Measurements from ENCODE around the gene RS1.

Gene RS1

DNA sequence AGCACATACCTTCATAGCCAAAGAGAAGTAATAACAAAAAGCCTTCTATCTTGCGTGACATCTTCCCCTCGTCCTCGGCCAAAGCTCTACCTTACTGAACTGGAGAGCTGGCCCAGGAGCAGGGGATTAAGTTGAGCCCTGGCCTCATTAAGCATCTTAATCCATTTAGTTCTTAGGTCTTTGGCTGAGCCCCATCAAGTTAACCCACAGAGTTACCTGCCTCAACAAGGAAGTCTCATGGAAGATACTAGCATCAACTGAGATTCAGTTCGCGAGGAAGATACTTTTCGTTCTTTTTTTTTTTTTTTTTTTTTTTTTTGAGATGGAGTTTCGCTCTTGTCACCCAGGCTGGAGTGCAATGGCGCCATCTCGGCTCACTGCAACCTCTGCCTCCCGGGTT lies at the start of gene RS1:
Gene RS1 (minus strand): TSS at position 101 of the 400 bp plus-strand sequence. CDS start 40 bp downstream, at position 61.
- no peak for DNase-seq (ENCODE audit: low read depth in 2 of 2)

- no peak for DNase-seq (ENCODE audit: low read depth in 2 of 2)
Measured at GRCh38 chrX:18719852-18720251, 47.9 kb upstream of the RS1 start.

- no peak for DNase-seq (ENCODE audit: low read depth in 2 of 2)
Measured at GRCh38 chrX:18714910-18715309, 43.0 kb upstream of the RS1 start.

DNA sequence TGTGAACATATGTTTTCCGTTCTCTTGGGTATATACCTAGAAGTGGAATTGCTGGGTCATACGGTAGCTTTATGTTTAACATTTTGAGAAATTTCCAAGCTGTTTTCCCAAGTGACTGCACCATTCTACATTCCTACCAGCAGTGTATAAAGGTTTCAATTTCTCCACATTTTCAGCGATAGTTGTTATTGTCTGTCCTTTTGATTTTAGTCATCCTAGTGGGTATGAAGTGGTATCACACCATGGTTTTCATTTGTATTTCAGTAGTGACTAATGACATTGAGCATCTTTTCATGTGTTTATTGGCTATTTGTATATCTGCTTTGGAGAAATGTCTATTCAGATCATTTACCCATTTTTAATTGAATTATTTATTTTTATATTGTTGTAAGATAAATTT lies 37.9 kb upstream of the RS1 start:
- no peak for DNase-seq (ENCODE audit: low read depth in 2 of 2)

GRCh38 chrX:18707426-18708049 lies 35.6 kb upstream of the RS1 start, which contains the start of gene PPEF1:
Gene PPEF1, plus strand, starts transcription at chrX:18707645. Its CDS starts 136 bp downstream, at chrX:18707781.
- DNase-seq (ENCODE audit: low read depth in 2 of 2): no peak

GRCh38 chrX:18702362-18703195 lies 30.7 kb upstream of the RS1 start:
- no peak for DNase-seq (ENCODE audit: low read depth in 2 of 2)

GRCh38 chrX:18701621-18702361 lies 29.9 kb upstream of the RS1 start:
- no peak for DNase-seq (ENCODE audit: low read depth in 2 of 2)

DNA sequence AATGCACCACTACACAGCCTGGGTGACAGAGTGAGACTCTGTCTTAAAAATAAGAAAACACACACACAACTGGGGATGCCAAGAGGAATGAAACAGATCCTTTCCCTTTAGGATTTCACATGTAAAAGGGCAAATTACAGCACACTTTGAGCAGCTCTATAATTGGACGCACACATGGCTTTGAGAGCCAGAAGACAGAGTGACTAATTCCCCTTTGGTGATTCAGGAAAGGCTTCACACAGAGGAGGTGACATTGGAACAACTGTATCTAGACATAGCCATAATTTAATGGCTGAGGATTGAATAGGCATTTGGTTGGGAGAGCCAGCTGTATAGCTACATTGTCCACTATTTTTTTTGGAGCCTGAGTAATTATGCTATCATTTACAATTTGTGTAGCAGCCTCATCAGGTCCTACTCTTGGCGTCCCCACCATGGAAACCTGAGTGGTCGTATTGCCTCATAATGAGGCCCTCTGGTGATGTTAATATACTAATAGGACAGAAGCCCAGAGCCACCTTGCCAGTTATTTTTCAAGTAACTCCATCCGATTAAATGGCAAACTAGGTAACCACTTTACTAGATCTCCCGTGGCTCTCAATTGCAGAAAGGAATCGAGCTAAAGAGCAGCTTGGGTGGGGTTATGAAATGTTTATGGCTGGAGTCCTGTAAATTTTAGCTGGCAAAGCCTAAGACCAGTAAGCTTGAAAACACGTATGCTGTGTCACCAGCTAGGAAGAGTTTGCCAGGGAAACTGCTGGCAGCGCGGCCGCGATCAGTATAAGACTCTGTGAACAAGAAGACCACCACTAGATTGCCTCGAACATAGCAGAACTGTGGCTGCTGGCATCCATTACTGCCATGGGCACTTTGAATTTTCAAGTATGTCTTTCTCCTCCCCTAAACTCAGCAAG lies 27.1 kb upstream of the RS1 start:
- no peak for DNase-seq (ENCODE audit: low read depth in 2 of 2)

DNA sequence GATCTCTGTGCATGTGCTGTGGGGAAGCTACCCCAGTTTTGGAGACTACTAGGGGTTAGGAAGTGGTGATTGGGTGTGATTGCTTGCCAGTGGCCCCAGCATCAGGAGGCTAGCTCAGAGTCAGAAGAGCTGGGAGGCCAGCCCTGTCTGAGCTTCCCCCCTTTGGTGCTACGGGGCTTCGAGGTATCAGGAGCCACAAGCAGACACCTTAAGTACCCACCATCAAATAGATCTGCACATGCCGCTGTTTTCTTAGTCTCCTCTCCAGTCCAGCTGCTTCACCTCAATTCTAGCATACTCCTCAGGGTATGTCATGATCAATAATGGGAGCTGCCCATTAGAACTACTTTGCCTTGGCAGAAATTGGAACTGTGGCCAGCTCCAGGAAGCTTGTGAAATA lies 24.7 kb upstream of the RS1 start:
- DNase-seq (ENCODE audit: low read depth in 2 of 2): no peak

GRCh38 chrX:18692541-18692940 lies 20.6 kb upstream of the RS1 start:
- no peak for DNase-seq (ENCODE audit: low read depth in 2 of 2)

GRCh38 chrX:18691431-18691830 lies 19.5 kb upstream of the RS1 start:
- DNase-seq (ENCODE audit: low read depth in 2 of 2): no peak

DNA sequence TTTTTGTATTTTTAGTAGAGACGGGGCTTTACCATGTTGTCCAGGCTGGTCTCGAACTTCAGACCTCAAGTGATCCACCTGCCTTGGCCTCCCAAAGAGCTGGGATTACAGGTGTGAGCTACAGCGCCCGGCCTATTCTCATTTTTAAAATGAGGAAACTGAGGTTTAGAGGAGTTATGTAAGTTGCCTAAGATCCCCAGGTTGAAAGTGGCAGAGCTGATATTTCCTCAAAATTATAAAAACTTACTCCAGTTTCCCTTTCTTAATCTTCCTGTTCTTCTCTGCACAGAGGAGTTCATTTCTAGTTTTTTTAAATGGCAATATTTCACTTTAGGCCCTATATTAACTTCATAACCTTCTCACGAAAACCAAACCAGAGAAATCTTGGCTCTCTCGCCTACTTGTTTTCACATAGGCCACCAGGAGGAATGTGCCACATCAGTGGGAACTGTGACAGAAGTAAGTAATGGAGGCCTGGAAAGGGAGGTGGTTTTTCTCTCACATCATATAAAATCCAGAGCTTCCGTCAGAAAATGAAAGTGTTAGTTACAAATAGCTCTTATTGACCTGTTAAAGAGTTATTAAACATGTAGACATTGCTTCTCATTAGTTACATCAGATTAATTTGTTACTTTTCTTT lies 16.1 kb upstream of the RS1 start:
- DNase-seq (ENCODE audit: low read depth in 2 of 2): no peak

DNA sequence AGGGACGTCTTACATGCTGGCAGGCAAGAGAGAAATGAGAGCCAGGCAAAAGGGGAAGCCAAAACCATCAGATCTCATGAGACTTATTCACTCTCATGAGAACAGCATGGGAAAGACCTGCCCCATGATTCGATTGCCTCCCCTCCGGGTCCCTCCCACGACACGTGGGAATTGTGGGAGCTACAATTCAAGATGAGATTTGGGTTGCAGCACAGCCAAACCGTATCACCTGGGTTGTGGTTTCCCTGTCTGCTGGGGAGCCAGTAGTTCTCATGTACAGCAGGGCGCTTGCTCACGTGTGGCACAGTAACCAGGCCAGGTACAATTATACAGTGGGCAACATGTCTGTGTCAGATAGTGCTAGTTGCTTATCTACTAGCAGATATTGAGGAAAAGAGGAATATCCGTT lies 11.1 kb upstream of the RS1 start:
- DNase-seq (ENCODE audit: low read depth in 2 of 2): no peak

- no peak for DNase-seq (ENCODE audit: low read depth in 2 of 2)
Measured at GRCh38 chrX:18681996-18682395, 10.1 kb upstream of the RS1 start.

DNA sequence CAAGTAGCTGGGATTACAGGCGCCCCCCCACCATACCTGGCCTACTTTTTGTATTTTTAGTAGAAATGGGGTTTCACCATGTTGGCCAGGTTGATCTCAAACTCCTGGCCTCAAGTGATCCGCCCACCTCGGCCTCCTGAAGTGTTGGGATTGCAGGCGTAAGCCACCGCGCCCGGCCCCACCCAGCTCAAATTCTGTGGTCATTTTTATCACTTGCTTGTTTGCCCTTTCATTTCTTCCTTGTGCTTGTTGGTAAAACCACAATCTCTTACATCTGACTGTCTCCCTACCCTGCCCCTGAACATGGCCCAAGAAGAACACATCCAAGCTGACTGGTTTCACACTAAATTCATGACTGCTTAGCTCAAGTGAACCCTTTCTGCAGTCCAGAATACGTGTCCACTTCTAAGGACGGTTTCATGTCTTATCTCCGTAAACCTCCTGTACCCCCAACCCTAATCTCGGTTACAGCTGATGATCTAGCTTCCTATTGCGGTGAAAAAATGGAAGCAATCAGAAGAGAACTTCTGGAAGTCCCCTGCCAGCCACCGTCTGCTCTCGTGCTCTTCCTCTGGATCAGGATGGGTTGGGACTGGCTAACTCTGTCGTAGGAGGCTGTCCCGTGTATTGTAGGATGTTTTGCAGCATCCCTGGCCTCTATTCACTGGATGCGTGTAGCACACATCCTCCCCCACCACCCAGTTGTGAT lies 5.4 kb upstream of the RS1 start:
- DNase-seq (ENCODE audit: low read depth in 2 of 2): no peak

- no peak for DNase-seq (ENCODE audit: low read depth in 2 of 2)
Measured at GRCh38 chrX:18676470-18676869, 4.6 kb upstream of the RS1 start.

GRCh38 chrX:18676050-18676449 lies 4.1 kb upstream of the RS1 start:
- no peak for DNase-seq (ENCODE audit: low read depth in 2 of 2)

GRCh38 chrX:18674788-18675735 lies 3.2 kb upstream of the RS1 start:
- peak; percentile 49 to 50 for DNase-seq (ENCODE audit: low read depth in 2 of 2)

GRCh38 chrX:18674417-18674787 lies 2.5 kb upstream of the RS1 start:
- no peak for DNase-seq (ENCODE audit: low read depth in 2 of 2)

Measured in stimulated activated CD8-positive, alpha-beta memory T cell treated with anti-CD3 and anti-CD28 coated beads, Interleukin-15, amount 100 ng/mL, for 48 hours (primary cell).